ENCODE measurements around the gene ACKR1.

ACKR1 gene

GRCh38 chr1:159162516-159163265, 42.0 kb upstream of the ACKR1 start:
- Histone ChIP-seq H2AFZ (ENCODE audit: low read depth, low read length) (no peak overlapping the region), H3K4me3 (ENCODE audit: low read depth in 1 of 2, low read length in 2 of 2) (no peak overlapping the region), H3K4me1 (ENCODE audit: insufficient read depth, low read length) (no peaks in the 10 kb centered on the region), H3K9ac (ENCODE audit: low read depth, low read length) (no peak overlapping the region), H3K4me2 (ENCODE audit: insufficient read depth, low read length) (no peak overlapping the region), H3K36me3 (ENCODE audit: insufficient read depth, low read length) (no peaks in the 10 kb centered on the region), H4K20me1 (ENCODE audit: insufficient read depth, low read length) (no peaks in the 10 kb centered on the region), H3K79me2 (ENCODE audit: insufficient read depth, low read length) (no peaks in the 10 kb centered on the region), H3K27me3 (ENCODE audit: insufficient read depth, low read length, poor library complexity) (peaks cover 16% of the 10 kb centered on the region), H3K9me3 (ENCODE audit: insufficient read depth, low read length, severe bottlenecking) (no peaks in the 10 kb centered on the region), H3K27ac (ENCODE audit: low read length) (no peak overlapping the region)
- no peak for TF ChIP-seq EZH2 (IDR thresholded peaks at IDR 0.05; ENCODE audit: borderline replicate concordance, low read depth, low read length, severe bottlenecking)
- no peak for TF ChIP-seq CTCF (IDR thresholded peaks at IDR 0.05; ENCODE audit: borderline replicate concordance, extremely low read depth, low read length, poor library complexity, severe bottlenecking)
- DNase-seq (no peak), ATAC-seq (ENCODE audit: insufficient read depth, low read depth) (no peak)

GRCh38 chr1:159163614-159164228, 41.0 kb upstream of the ACKR1 start:
- no peak overlapping the region for H3K4me2 ChIP-seq (ENCODE audit: insufficient read depth, low read length)
- H3K27ac ChIP-seq (ENCODE audit: low read length): no peak overlapping the region

GRCh38 chr1:159168043-159168442, 36.6 kb upstream of the ACKR1 start:
- ATAC-seq (ENCODE audit: insufficient read depth, low read depth) (no peak), DNase-seq (no peak)
- H3K27me3 ChIP-seq (ENCODE audit: insufficient read depth, low read length, poor library complexity): peaks cover 33% of the 10 kb centered on the region
- TF ChIP-seq EZH2 (IDR thresholded peaks at IDR 0.05; ENCODE audit: borderline replicate concordance, low read depth, low read length, severe bottlenecking) (no peak), CTCF (IDR thresholded peaks at IDR 0.05; ENCODE audit: borderline replicate concordance, extremely low read depth, low read length, poor library complexity, severe bottlenecking) (no peak)
- H3K4me3 ChIP-seq (ENCODE audit: low read depth in 1 of 2, low read length in 2 of 2): no peak overlapping the region
- H3K9me3 ChIP-seq (ENCODE audit: insufficient read depth, low read length, severe bottlenecking): no peaks in the 10 kb centered on the region
- 0 out of 2 replicates have a peak, but pooled peaks cover 3% of the 10 kb centered on the region for H4K20me1 ChIP-seq (ENCODE audit: insufficient read depth, low read length)
- H3K9ac ChIP-seq (ENCODE audit: low read depth, low read length): no peak overlapping the region
- no peaks in the 10 kb centered on the region for H3K36me3 ChIP-seq (ENCODE audit: insufficient read depth, low read length)
- H2AFZ ChIP-seq (ENCODE audit: low read depth, low read length): no peak overlapping the region
- no peak overlapping the region for H3K27ac ChIP-seq (ENCODE audit: low read length)
- H3K4me1 ChIP-seq (ENCODE audit: insufficient read depth, low read length): no peaks in the 10 kb centered on the region
- no peak overlapping the region for H3K4me2 ChIP-seq (ENCODE audit: insufficient read depth, low read length)
- H3K79me2 ChIP-seq (ENCODE audit: insufficient read depth, low read length): no peaks in the 10 kb centered on the region

More at GRCh38 chr1:159163614-159164228, 41.0 kb upstream of the ACKR1 start:
- Histone ChIP-seq H3K36me3 (ENCODE audit: insufficient read depth, low read length) (no peaks in the 10 kb centered on the region), H4K20me1 (ENCODE audit: insufficient read depth, low read length) (no peaks in the 10 kb centered on the region), H3K4me3 (ENCODE audit: low read depth in 1 of 2, low read length in 2 of 2) (no peak overlapping the region), H2AFZ (ENCODE audit: low read depth, low read length) (no peak overlapping the region), H3K4me1 (ENCODE audit: insufficient read depth, low read length) (no peaks in the 10 kb centered on the region), H3K9ac (ENCODE audit: low read depth, low read length) (no peak overlapping the region), H3K27me3 (ENCODE audit: insufficient read depth, low read length, poor library complexity) (peaks cover 25% of the 10 kb centered on the region), H3K9me3 (ENCODE audit: insufficient read depth, low read length, severe bottlenecking) (no peaks in the 10 kb centered on the region), H3K79me2 (ENCODE audit: insufficient read depth, low read length) (no peaks in the 10 kb centered on the region)
- TF ChIP-seq EZH2 (IDR thresholded peaks at IDR 0.05; ENCODE audit: borderline replicate concordance, low read depth, low read length, severe bottlenecking) (no peak), CTCF (IDR thresholded peaks at IDR 0.05; ENCODE audit: borderline replicate concordance, extremely low read depth, low read length, poor library complexity, severe bottlenecking) (no peak)
- ATAC-seq (ENCODE audit: insufficient read depth, low read depth) (no peak), DNase-seq (no peak)
